ENCODE results near the gene IP6K1.

Gene IP6K1

DNA sequence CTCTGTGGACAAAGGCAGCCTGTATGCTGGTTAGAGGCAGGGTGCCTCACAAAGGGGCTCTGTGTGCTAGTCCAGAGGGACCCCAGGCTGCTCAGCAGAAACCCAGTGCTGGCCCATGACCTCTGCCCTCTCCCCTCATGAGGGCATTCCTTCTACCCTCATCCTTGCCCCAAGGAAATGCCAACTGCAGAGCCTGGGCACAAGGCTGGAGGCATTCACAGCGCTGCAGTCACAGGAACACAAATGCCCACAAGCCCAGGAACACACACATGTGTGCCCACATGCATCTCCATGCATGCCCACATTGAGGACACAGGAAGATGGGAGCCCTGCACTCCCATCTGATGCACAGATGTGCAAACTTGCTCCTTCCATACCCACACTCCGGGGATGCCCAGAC is 20.5 kb upstream of the IP6K1 start:
- no peak for DNase-seq (ENCODE audit: low spot score)

DNA sequence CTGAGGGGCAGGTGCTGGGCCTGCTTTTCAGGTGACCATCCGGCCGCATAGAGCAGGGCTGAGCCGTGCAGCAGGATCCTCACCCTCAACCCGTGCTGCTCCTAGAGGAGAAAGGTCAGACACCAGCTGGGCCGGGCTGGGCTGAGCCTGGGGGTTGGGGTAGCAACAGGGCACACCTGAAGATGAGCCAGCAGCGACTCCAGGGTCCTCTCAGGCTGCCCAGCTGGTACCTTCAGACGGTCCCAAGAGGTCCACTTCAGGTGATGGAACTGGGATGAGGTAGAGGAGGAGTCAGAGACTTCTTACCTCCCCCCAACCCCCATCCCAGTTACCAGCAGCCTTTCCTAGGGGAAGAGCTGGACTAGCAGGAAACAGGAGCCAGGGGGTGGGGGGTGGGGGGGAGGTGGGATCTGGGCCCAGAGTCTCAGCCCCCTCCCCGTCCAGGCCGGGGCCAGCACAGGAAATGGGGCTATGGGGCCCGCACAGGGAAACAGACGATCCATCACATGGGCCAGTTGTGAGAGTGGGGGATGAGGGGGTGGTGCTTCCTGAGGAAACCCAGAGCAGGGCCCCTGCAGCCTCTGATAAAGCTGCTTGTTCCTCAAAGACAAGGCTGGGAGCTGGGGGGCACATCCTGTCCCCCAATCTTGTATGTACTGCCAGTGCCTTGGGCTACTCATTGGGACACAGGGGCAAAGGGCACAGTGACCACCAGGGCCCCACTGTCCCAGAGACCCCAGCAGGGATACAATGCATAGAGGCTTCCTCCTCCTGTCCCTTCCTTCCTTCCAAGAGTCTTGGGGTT is 19.8 kb upstream of the IP6K1 start:
- DNase-seq (ENCODE audit: low spot score), result peak; percentile 64

More for the DNA sequence above, 20.5 kb upstream of the IP6K1 start:
- TF ChIP-seq, protein P1, sequence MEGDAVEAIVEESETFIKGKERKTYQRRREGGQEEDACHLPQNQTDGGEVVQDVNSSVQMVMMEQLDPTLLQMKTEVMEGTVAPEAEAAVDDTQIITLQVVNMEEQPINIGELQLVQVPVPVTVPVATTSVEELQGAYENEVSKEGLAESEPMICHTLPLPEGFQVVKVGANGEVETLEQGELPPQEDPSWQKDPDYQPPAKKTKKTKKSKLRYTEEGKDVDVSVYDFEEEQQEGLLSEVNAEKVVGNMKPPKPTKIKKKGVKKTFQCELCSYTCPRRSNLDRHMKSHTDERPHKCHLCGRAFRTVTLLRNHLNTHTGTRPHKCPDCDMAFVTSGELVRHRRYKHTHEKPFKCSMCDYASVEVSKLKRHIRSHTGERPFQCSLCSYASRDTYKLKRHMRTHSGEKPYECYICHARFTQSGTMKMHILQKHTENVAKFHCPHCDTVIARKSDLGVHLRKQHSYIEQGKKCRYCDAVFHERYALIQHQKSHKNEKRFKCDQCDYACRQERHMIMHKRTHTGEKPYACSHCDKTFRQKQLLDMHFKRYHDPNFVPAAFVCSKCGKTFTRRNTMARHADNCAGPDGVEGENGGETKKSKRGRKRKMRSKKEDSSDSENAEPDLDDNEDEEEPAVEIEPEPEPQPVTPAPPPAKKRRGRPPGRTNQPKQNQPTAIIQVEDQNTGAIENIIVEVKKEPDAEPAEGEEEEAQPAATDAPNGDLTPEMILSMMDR (IDR thresholded peaks at IDR 0.05; ENCODE audit: extremely low read depth, missing control alignments), result no peak

GRCh38 chr3:49805367-49805782 is 19.0 kb upstream of the IP6K1 start:
- peak; percentile 48 for DNase-seq (ENCODE audit: low spot score)
- TF ChIP-seq, protein P1 (IDR thresholded peaks at IDR 0.05; ENCODE audit: extremely low read depth, missing control alignments), result no peak

More for the DNA sequence above, 19.8 kb upstream of the IP6K1 start:
- TF ChIP-seq, protein P1 (IDR thresholded peaks at IDR 0.05; ENCODE audit: extremely low read depth, missing control alignments), result no peak

GRCh38 chr3:49804141-49805041 is 18.0 kb upstream of the IP6K1 start:
- no peak for DNase-seq (ENCODE audit: low spot score)
- TF ChIP-seq, protein P1 (IDR thresholded peaks at IDR 0.05; ENCODE audit: extremely low read depth, missing control alignments), result no peak

DNA sequence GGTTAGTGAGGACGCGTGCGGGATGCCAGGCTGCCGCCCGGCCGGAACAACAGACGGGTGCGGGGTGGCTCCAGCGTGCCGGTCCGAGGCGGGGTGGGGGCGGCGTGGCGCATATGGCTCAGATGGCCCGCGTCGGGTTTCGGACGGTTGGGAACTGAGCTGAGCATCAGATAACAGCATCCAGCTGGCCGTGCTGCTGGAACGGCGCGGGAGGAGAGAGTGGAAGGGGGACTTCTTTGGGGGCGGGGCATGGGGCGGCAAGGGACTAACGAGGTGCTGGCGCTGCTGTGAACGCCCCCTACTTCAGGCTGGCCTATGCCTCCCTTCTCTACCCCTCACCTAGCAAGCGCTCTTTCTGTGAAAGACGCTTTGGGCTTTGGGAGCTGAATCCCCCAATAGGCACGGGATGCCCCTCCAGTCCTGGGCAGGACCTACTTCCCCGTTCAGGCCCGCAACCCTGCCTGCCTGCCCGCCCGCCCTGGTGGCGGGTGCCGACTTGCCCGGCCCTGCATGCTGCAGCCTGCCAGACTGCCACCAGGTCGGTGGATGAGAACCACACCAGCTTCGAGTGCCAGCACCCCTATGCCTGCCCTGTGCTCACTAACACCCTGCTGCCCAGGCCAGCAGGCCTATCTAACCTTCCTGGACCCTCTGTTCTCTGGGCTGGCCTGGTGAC is 17.3 kb upstream of the IP6K1 start:
- DNase-seq (ENCODE audit: low spot score), result peak; percentile 45
- TF ChIP-seq, protein P1 (IDR thresholded peaks at IDR 0.05; ENCODE audit: extremely low read depth, missing control alignments), result no peak

DNA sequence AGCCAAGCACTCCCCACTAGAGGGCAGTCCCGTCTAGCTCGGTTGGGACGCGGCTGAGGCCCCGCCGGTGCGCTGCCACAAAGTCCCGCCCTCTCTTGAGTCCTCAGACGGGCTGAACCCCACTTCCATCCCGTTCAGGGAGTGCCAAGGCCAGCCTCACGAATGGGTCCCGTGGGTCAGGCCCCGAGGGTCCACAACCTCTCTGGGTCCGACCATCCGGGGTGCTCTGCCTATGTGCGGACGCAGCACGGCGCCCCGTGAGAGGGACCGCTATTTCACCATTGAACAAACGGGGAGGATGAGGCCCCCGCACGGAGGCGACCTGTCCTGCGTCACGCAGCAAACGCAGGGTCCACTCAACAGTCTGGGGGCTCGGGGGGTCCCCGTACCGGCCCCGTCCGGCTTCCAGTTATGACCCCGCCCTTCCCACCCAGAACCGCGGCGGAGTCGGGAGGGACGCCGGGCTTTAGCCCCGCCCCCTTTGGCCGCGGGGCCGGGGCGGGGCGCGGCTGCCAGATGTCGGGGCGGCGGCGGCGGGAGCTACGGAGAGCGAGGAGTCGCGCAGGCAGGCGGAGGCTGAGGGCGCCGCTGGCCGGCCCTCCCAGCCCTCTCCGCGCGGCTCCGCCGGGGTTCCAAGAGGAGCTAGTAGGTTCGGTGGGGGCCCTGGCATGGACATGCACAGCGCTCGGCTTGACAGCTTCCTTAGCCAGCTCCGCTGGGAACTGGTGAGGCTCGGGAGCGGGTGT is 16.6 kb upstream of the IP6K1 start, which contains the start of gene INKA1:
INKA1 (plus strand) TSS at position 543 of the 746 bp plus-strand sequence; CDS start at position 675, 132 bp downstream.
- TF ChIP-seq, protein P1 (IDR thresholded peaks at IDR 0.05; ENCODE audit: extremely low read depth, missing control alignments), result no peak
- peak; percentile 93 for DNase-seq (ENCODE audit: low spot score)
